ENCODE measurements around the gene SKIC3. TPM values are rescaled to one million over a fixed set of nuclear protein-coding genes. Genes with fewer than 3 reads are reported as not detected.

Gene SKIC3
- polyA plus RNA-seq, 2 of the 4 experiments (the other 2 are of a cell fraction): 34.0 to 91.3 TPM

GRCh38 chr5:95581576-95581975 is 26.8 kb upstream of the SKIC3 start:
- 95% methylated on average over 2 of the region's 2 CpGs for WGBS (ENCODE audit: missing lambda C conversion rate)
- no peak for TF ChIP-seq RNF2 (IDR thresholded peaks at IDR 0.05; ENCODE audit: borderline replicate concordance, low read depth)
- no peak for TF ChIP-seq CEBPB (IDR thresholded peaks at IDR 0.05)
- TF ChIP-seq NR3C1 (IDR thresholded peaks at IDR 0.05): no peak
- TF ChIP-seq FOSL2 (IDR thresholded peaks at IDR 0.05): no peak
- no peak for TF ChIP-seq FOSL2 (CRISPR knock-in tag; IDR thresholded peaks at IDR 0.05)
- TF ChIP-seq PHF8 (IDR thresholded peaks at IDR 0.05; ENCODE audit: borderline replicate concordance, low read depth): no peak
- TF ChIP-seq MAZ (IDR thresholded peaks at IDR 0.05; ENCODE audit: borderline replicate concordance, low read depth, low read length): no peak
- TF ChIP-seq POLR2A (IDR thresholded peaks at IDR 0.05; ENCODE audit: low read length): no peak
- TF ChIP-seq JUN (IDR thresholded peaks at IDR 0.05): no peak
- Histone ChIP-seq H3K4me3 (no peak overlapping the region), H3K9me3 (no peaks in the 10 kb centered on the region), H3K4me1 (no peaks in the 10 kb centered on the region), H3K4me2 (no peak overlapping the region), H3K27ac (no peak overlapping the region)
- DNase-seq (ENCODE audit: low read depth in 1 of 2, low spot score in 1 of 2) (no peak), ATAC-seq (no peak), FAIRE-seq (no peak)
- POLR2A ChIA-PET: no interaction called here
- CTCF ChIA-PET: no interaction called here

- no peak overlapping the region for H3K27ac ChIP-seq
- FAIRE-seq (no peak), DNase-seq (ENCODE audit: low read depth in 1 of 2, low spot score in 1 of 2) (no peak), ATAC-seq (no peak)
- 77% methylated on average over 2 of the region's 2 CpGs for WGBS (ENCODE audit: missing lambda C conversion rate)
- CTCF ChIA-PET: no interaction called here
- H3K9me3 ChIP-seq: no peaks in the 10 kb centered on the region
- TF ChIP-seq REST (IDR thresholded peaks at IDR 0.05) (no peak), SREBF2 (IDR thresholded peaks at IDR 0.05) (no peak), FOXS1 (CRISPR knock-in tag; IDR thresholded peaks at IDR 0.05) (no peak), RNF2 (IDR thresholded peaks at IDR 0.05; ENCODE audit: borderline replicate concordance, low read depth) (no peak), POLR2AphosphoS2 (conservative IDR thresholded peaks at IDR 0.05; ENCODE audit: low read length) (no peak), JUNB (IDR thresholded peaks at IDR 0.05) (no peak)
- TF ChIP-seq, protein P1, sequence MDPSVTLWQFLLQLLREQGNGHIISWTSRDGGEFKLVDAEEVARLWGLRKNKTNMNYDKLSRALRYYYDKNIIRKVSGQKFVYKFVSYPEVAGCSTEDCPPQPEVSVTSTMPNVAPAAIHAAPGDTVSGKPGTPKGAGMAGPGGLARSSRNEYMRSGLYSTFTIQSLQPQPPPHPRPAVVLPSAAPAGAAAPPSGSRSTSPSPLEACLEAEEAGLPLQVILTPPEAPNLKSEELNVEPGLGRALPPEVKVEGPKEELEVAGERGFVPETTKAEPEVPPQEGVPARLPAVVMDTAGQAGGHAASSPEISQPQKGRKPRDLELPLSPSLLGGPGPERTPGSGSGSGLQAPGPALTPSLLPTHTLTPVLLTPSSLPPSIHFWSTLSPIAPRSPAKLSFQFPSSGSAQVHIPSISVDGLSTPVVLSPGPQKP (IDR thresholded peaks at IDR 0.05; ENCODE audit: low read depth, low read length): no peak
- POLR2A ChIA-PET: no interaction called here
- no peak overlapping the region for H3K4me3 ChIP-seq
- no peak overlapping the region for H3K4me2 ChIP-seq
- H3K4me1 ChIP-seq: no peaks in the 10 kb centered on the region
Observed at GRCh38 chr5:95572016-95572415, 17.2 kb upstream of the SKIC3 start.

DNA sequence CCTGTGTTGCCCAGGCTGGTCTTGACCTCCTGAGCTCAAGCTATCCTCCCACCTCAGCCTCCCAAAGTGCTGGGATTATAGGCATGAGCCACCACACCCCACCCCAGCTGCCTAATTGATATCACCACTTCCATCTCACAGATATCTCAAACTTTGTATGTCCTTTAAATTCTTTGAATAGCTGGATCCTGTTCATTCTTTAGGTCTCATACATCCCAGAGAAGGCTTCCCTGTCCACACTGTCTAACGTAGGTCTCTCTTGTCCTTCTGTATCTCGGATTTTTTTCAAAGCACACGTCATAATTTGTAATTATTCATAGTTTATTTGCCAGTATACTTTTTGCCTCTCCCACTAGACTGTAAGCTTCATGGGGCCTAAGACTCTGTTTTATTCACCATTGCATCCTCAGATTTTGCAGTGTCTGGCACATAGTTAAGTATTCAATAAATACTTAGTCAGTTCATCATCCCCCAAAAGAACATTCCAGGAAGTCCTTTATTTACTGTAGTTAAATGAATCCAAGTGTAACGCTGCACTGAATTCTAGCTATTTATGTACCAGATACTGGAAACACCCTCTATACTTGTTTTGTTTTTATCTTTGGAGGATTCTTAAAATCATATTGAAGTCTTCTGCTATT is 10.6 kb upstream of the SKIC3 start:
- whole genome bisulfite sequencing (ENCODE audit: missing lambda C conversion rate): 77% methylated on average over 4 of the region's 4 CpGs
- H3K9me3 ChIP-seq: no peaks in the 10 kb centered on the region
- CTCF ChIA-PET: no interaction called here
- POLR2A ChIA-PET: interaction anchor here (1.7 kb wide), 1 partner anchor 10 kb away, joined by 7 read pairs; the partner anchor contains the start of genes ARSK and SKIC3
- no peak for FAIRE-seq
- DNase-seq (ENCODE audit: low read depth in 1 of 2, low spot score in 1 of 2): no peak
- no peak overlapping the region for H3K4me3 ChIP-seq
- H3K4me1 ChIP-seq: no peaks in the 10 kb centered on the region
- ATAC-seq: no peak
- no peak overlapping the region for H3K4me2 ChIP-seq
- no peak overlapping the region for H3K27ac ChIP-seq
- TF ChIP-seq, protein P2, sequence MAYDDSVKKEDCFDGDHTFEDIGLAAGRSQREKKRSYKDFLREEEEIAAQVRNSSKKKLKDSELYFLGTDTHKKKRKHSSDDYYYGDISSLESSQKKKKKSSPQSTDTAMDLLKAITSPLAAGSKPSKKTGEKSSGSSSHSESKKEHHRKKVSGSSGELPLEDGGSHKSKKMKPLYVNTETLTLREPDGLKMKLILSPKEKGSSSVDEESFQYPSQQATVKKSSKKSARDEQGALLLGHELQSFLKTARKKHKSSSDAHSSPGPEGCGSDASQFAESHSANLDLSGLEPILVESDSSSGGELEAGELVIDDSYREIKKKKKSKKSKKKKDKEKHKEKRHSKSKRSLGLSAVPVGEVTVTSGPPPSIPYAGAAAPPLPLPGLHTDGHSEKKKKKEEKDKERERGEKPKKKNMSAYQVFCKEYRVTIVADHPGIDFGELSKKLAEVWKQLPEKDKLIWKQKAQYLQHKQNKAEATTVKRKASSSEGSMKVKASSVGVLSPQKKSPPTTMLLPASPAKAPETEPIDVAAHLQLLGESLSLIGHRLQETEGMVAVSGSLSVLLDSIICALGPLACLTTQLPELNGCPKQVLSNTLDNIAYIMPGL (CRISPR knock-in tag; IDR thresholded peaks at IDR 0.05; ENCODE audit: borderline replicate concordance): no peak
- TF ChIP-seq CHD2 (IDR thresholded peaks at IDR 0.05; ENCODE audit: low read length, partially characterized antibody) (no peak), PBX3 (IDR thresholded peaks at IDR 0.05) (no peak), RCOR1 (IDR thresholded peaks at IDR 0.05; ENCODE audit: low read depth, low read length) (no peak), HEYL (CRISPR knock-in tag; IDR thresholded peaks at IDR 0.05) (no peak), BHLHE40 (IDR thresholded peaks at IDR 0.05; ENCODE audit: low read depth, low read length) (no peak), JUN (IDR thresholded peaks at IDR 0.05) (no peak), RARB (CRISPR knock-in tag; IDR thresholded peaks at IDR 0.05) (no peak), NFE2L2 (conservative IDR thresholded peaks at IDR 0.05; ENCODE audit: low read length) (no peak), FOSB (CRISPR knock-in tag; IDR thresholded peaks at IDR 0.05) (no peak)
- TF ChIP-seq, protein P3, sequence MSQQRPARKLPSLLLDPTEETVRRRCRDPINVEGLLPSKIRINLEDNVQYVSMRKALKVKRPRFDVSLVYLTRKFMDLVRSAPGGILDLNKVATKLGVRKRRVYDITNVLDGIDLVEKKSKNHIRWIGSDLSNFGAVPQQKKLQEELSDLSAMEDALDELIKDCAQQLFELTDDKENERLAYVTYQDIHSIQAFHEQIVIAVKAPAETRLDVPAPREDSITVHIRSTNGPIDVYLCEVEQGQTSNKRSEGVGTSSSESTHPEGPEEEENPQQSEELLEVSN (IDR thresholded peaks at IDR 0.05; ENCODE audit: borderline replicate concordance, low read depth): no peak
- TF ChIP-seq, protein P4, sequence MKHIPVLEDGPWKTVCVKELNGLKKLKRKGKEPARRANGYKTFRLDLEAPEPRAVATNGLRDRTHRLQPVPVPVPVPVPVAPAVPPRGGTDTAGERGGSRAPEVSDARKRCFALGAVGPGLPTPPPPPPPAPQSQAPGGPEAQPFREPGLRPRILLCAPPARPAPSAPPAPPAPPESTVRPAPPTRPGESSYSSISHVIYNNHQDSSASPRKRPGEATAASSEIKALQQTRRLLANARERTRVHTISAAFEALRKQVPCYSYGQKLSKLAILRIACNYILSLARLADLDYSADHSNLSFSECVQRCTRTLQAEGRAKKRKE (CRISPR knock-in tag; IDR thresholded peaks at IDR 0.05; ENCODE audit: low read depth): no peak

All from A549 (cell line).